DMS 273 treated with DMSO at 0.1 percent for 48 hours (cell line): ENCODE measurements around the gene TDRD7.

Experiments
- DNase-seq: peaks from one replicate; lab custom pipeline; 2025; lab: John Stamatoyannopoulos, UW

Gene TDRD7

GRCh38 chr9:97387936-97388684 is 23.8 kb upstream of the TDRD7 start:
- DNase-seq = no peak

GRCh38 chr9:97388721-97389238 is 23.1 kb upstream of the TDRD7 start:
- DNase-seq = no peak

GRCh38 chr9:97389249-97389648 is 22.6 kb upstream of the TDRD7 start:
- no peak for DNase-seq

GRCh38 chr9:97390791-97391406 is 21.0 kb upstream of the TDRD7 start:
- no peak for DNase-seq

GRCh38 chr9:97394881-97395280 is 17.0 kb upstream of the TDRD7 start:
- DNase-seq = no peak

GRCh38 chr9:97395745-97396144 is 16.2 kb upstream of the TDRD7 start:
- DNase-seq = no peak

- no peak for DNase-seq
These were observed 15.6 kb upstream of the TDRD7 start for GRCh38 chr9:97396256-97396655.

- no peak for DNase-seq
These were observed 14.7 kb upstream of the TDRD7 start for GRCh38 chr9:97397220-97397619.

- no peak for DNase-seq
These were observed 12.7 kb upstream of the TDRD7 start for GRCh38 chr9:97398999-97399758.

- DNase-seq = no peak
These were observed 8.1 kb upstream of the TDRD7 start for GRCh38 chr9:97403746-97404316.

- no peak for DNase-seq
These were observed 6.3 kb upstream of the TDRD7 start for GRCh38 chr9:97405551-97405950.

- DNase-seq = no peak
These were observed 5.2 kb upstream of the TDRD7 start for GRCh38 chr9:97406620-97407177.

- DNase-seq = no peak
These were observed 3.3 kb upstream of the TDRD7 start for GRCh38 chr9:97408562-97408961.

- DNase-seq = no peak
These were observed 482 bp upstream of the TDRD7 start for GRCh38 chr9:97411440-97411788.

GRCh38 chr9:97412626-97413385 is 910 bp downstream of the TDRD7 start:
- no peak for DNase-seq

- DNase-seq = no peak
These were observed 1.6 kb downstream of the TDRD7 start for GRCh38 chr9:97413462-97413861.

GRCh38 chr9:97415146-97415545 is 3.2 kb downstream of the TDRD7 start:
- DNase-seq = no peak

GRCh38 chr9:97418880-97419279 is 7.0 kb downstream of the TDRD7 start:
- DNase-seq = no peak

- DNase-seq = no peak
These were observed 7.5 kb downstream of the TDRD7 start for GRCh38 chr9:97419309-97419867.

GRCh38 chr9:97425336-97425972 is 13.6 kb downstream of the TDRD7 start:
- no peak for DNase-seq

GRCh38 chr9:97425973-97426336 is 14.1 kb downstream of the TDRD7 start:
- DNase-seq = no peak
